Measurements from ENCODE around the gene PRKCA.
A peak's percentile ranks its signal among the peaks of the same experiment; 100 is the strongest.

The PRKCA gene

GRCh38 chr17:66414561-66415175 lies 112.3 kb downstream of the PRKCA start:
- no peak for DNase-seq (ENCODE audit: low read depth)

GRCh38 chr17:66415366-66416206 lies 113.2 kb downstream of the PRKCA start:
- no peak for DNase-seq (ENCODE audit: low read depth)

- no peak for DNase-seq (ENCODE audit: low read depth)
Measured at GRCh38 chr17:66416207-66416940, 114.0 kb downstream of the PRKCA start.

- no peak for DNase-seq (ENCODE audit: low read depth)
Measured at GRCh38 chr17:66417300-66417719, 114.9 kb downstream of the PRKCA start.

GRCh38 chr17:66420961-66421371 lies 118.6 kb downstream of the PRKCA start:
- peak; percentile 79 for DNase-seq (ENCODE audit: low read depth)

- DNase-seq (ENCODE audit: low read depth) = no peak
Measured at GRCh38 chr17:66422186-66422585, 119.8 kb downstream of the PRKCA start.

- DNase-seq (ENCODE audit: low read depth) = no peak
Measured at GRCh38 chr17:66423056-66423955, 120.9 kb downstream of the PRKCA start.

- DNase-seq (ENCODE audit: low read depth) = no peak
Measured at GRCh38 chr17:66425756-66426396, 123.5 kb downstream of the PRKCA start.

- DNase-seq (ENCODE audit: low read depth) = no peak
Measured at GRCh38 chr17:66426397-66427033, 124.1 kb downstream of the PRKCA start.

GRCh38 chr17:66427134-66427533 lies 124.7 kb downstream of the PRKCA start:
- no peak for DNase-seq (ENCODE audit: low read depth)

- DNase-seq (ENCODE audit: low read depth) = no peak
Measured at GRCh38 chr17:66429680-66430079, 127.3 kb downstream of the PRKCA start.

GRCh38 chr17:66430846-66431795 lies 128.7 kb downstream of the PRKCA start:
- no peak for DNase-seq (ENCODE audit: low read depth)

- DNase-seq (ENCODE audit: low read depth) = peak; percentile 64
Measured at GRCh38 chr17:66431910-66432309, 129.5 kb downstream of the PRKCA start.

- DNase-seq (ENCODE audit: low read depth) = no peak
Measured at GRCh38 chr17:66432411-66432957, 130.1 kb downstream of the PRKCA start.

- no peak for DNase-seq (ENCODE audit: low read depth)
Measured at GRCh38 chr17:66432996-66433551, 130.7 kb downstream of the PRKCA start.

GRCh38 chr17:66435182-66435581 lies 132.8 kb downstream of the PRKCA start:
- DNase-seq (ENCODE audit: low read depth) = no peak

- DNase-seq (ENCODE audit: low read depth) = no peak
Measured at GRCh38 chr17:66436631-66437030, 134.2 kb downstream of the PRKCA start.

GRCh38 chr17:66437476-66438026 lies 135.1 kb downstream of the PRKCA start:
- no peak for DNase-seq (ENCODE audit: low read depth)

- DNase-seq (ENCODE audit: low read depth) = no peak
Measured at GRCh38 chr17:66438101-66438500, 135.7 kb downstream of the PRKCA start.

Data from GM04504 (cell line).